ENCODE measurements around the gene IFTAP.

GRCh38 chr11:36638556-36638955, 44.3 kb downstream of the IFTAP start:
- TF ChIP-seq, protein P1, sequence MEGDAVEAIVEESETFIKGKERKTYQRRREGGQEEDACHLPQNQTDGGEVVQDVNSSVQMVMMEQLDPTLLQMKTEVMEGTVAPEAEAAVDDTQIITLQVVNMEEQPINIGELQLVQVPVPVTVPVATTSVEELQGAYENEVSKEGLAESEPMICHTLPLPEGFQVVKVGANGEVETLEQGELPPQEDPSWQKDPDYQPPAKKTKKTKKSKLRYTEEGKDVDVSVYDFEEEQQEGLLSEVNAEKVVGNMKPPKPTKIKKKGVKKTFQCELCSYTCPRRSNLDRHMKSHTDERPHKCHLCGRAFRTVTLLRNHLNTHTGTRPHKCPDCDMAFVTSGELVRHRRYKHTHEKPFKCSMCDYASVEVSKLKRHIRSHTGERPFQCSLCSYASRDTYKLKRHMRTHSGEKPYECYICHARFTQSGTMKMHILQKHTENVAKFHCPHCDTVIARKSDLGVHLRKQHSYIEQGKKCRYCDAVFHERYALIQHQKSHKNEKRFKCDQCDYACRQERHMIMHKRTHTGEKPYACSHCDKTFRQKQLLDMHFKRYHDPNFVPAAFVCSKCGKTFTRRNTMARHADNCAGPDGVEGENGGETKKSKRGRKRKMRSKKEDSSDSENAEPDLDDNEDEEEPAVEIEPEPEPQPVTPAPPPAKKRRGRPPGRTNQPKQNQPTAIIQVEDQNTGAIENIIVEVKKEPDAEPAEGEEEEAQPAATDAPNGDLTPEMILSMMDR (IDR thresholded peaks at IDR 0.05 in 4 of 5, conservative IDR thresholded peaks at IDR 0.05 in 1 of 5), result no peak
- TF ChIP-seq POLR2A (IDR thresholded peaks at IDR 0.05), result no peak

Data from gastrocnemius medialis (tissue), 4 donors.